Raji (cell line): ENCODE measurements around the gene TDRD7.

ENCODE experiments used
- POLR2A ChIP-seq: IDR thresholded peaks from 2 replicates; pipeline ENCODE4 v1.6.1; 2011; ENCODE audit warnings: low read depth, low read length, control low read depth; ENCODE audit not compliant: insufficient read depth

Gene TDRD7

GRCh38 chr9:97405551-97405950 is 6.3 kb upstream of the TDRD7 start:
- no peak for TF ChIP-seq POLR2A

DNA sequence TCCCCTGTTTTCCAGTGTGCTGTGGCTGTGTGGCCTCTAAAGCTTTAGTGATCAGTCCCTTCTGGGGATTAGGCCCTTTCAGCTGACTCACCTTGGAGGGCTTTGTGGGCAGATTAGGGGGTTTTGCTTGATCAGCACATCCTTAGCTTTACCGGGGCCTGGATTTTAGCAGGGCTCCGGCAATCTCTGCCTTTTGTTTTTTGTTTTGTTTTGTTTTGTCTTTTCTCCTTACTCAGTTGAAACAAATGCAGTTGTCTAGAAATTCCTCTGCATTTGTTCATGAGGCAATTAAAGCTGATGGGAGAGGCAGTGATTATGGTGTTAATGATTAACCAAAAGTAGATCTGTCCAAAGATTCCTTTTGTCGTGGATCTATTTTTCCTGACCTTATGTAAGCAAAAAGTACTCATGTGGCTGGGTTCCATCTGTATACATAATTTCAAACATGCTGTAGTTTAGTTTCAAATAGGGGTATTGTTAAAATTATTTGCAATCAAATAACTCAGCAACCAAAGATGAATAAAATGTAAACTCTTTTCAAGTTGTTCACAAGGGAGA is 5.2 kb upstream of the TDRD7 start:
- TF ChIP-seq POLR2A: no peak

DNA sequence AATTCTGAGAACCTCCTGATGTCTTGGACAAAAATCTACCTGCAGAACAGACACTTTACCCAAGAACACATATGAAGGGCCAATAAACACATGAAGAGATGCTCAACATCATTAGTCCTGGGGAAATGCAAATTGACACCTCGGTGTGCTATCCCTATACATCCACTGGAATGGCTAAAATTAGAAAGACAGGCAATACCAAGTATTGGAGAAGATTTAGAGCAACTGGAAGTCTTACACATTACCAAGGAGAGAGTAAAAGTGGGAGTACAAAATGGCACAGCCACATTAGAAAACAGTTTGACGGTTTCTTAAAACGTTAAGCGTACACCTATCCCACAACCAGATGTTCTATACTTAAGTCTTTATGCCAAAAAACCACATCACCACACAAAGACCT is 3.3 kb upstream of the TDRD7 start:
- no peak for TF ChIP-seq POLR2A

GRCh38 chr9:97411440-97411788 is 482 bp upstream of the TDRD7 start:
- no peak for TF ChIP-seq POLR2A

DNA sequence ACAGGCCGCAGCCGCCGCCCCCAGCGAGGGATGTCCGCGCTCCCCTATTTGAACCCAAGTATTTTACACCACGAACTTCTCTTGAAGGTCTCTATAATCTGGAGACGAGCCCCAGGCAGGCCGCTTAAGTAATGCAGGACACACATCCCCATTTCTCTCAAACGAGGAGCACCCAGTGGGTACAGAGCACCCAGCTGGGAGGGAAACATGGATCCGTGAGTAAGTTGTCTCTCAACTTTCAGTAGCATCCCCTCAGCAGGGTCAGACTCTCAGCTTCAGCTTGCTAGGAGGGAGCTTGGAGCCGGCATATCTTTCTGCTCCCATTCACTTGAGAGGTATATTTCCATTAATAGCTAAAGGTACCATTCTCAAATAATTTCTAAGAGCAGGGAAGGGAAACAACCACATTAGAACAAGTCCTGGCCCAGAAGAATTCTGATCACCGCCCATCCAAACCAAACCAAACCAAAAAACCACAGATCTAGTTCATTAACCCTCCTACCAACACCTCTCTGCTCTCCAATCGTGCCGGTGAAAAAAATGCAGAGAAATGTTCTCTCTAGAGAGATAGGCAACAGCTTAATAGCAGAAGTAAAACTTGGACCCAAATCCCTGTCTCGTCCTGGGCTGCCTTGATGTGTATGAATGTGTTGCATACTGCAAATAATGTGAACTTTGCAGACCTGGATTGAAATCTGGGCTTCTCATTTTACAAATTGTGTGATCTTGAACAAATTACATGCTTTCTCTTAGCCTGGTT is 910 bp downstream of the TDRD7 start:
- no peak for TF ChIP-seq POLR2A

GRCh38 chr9:97413462-97413861 is 1.6 kb downstream of the TDRD7 start:
- no peak for TF ChIP-seq POLR2A

DNA sequence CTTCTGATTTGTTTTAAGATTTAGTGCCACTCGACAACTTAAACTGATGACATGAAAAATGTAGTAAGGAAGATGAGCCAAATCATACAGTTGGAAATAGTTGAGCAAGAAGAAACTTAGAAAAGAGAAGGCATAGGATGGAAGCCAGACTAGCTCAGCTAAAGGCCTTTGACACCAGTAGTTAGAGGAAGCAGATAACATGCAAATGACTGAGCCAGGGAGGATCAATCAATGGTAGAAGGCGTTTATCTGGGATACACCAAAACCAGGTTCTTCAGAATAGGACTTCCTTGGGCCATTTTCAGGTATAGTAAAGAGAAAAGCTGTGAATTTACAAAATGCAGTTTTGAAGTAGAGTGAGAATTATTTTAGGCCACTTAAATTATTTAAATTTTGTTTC is 3.2 kb downstream of the TDRD7 start:
- no peak for TF ChIP-seq POLR2A

DNA sequence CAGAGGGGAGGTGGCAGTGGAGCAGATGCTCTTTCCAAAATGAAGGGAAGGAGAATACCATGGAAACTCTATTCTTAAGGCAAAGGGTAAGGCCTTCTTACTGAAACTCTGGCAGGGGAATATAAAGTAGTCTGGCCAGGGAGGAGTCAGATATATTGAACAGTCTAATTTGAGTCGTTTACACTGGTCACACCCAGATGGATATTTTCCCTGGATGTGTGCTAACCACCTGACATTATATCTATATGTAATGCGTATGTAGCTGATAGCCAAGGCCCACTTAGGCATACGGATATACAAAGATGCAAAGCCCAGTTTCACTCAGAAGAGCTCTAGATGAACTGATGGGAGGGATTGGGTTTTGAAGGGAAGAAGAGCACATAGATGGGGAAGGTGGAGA is 7.0 kb downstream of the TDRD7 start:
- TF ChIP-seq POLR2A: no peak

- TF ChIP-seq POLR2A: no peak
These were observed 7.5 kb downstream of the TDRD7 start for GRCh38 chr9:97419309-97419867.

- no peak for TF ChIP-seq POLR2A
These were observed 13.6 kb downstream of the TDRD7 start for GRCh38 chr9:97425336-97425972.

- TF ChIP-seq POLR2A: no peak
These were observed 14.1 kb downstream of the TDRD7 start for GRCh38 chr9:97425973-97426336.

GRCh38 chr9:97427885-97428284 is 16.0 kb downstream of the TDRD7 start:
- TF ChIP-seq POLR2A: no peak

GRCh38 chr9:97430316-97431043 is 18.6 kb downstream of the TDRD7 start:
- TF ChIP-seq POLR2A: no peak

DNA sequence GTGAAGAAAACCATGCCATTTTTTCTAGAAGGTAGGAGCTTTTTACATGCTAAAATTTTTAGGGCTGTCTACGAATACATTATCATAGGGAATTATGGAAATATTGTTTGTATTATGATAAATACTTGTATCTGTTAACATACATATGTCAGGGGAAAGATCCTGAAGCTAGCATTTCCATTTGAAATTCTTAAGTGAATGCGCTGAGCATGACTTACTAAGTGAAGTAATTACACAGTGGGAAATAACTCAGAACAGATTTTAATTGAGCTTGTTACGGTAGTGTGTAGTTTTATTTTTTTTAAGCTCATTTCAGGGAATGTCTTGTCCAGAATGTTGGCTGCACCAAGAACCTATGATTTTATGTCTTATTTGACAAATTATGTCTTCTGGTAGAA is 19.1 kb downstream of the TDRD7 start:
- TF ChIP-seq POLR2A: no peak

GRCh38 chr9:97431549-97432143 is 19.8 kb downstream of the TDRD7 start:
- TF ChIP-seq POLR2A: no peak
